HG02970 (cell line): ENCODE data around the gene ZNF677.
"Not testable (repeated sequence)": the region's sequence is repeated elsewhere in the genome, so short reads cannot be mapped to it uniquely, and the experiment has no call there.

ENCODE experiments used
- ATAC-seq: cut with Tn5 transposase; IDR thresholded peaks from one replicate; pipeline ENCODE4 v1.9.1; 2021; ENCODE audit warnings: mild to moderate bottlenecking, moderate library complexity, moderate number of reproducible peaks; ENCODE audit not compliant: unreplicated experiment, low FRiP score

The ZNF677 gene

DNA sequence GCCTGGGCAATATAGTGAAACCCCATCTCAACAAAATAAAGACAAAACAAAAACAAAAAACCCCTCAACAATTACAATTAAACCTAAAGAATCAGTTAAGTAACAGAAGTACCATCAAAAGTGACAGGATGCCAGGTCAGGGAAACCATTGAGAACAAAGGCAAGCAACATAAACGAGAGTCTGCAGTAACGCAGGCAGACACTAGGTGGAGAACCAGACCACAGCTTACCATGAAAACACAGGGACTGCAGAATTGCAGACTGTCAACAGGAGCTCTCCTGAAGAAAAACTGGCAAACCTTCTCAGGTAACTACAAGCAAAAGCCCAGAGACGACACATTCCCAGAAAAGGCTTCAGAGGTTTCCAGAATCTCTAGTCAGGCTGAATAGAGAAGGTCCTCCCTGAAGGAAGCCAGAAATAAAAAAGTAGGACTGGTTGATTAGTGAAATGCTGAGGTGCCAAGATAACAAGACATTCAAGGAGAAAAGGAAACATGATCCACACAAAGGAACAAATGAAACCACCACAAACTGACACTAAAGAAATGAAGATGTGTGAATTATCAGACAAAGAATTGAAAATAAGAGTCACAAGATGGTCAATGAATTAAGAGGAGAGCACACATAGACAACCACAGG, 59.3 kb downstream of the ZNF677 start:
- no peak for ATAC-seq

DNA sequence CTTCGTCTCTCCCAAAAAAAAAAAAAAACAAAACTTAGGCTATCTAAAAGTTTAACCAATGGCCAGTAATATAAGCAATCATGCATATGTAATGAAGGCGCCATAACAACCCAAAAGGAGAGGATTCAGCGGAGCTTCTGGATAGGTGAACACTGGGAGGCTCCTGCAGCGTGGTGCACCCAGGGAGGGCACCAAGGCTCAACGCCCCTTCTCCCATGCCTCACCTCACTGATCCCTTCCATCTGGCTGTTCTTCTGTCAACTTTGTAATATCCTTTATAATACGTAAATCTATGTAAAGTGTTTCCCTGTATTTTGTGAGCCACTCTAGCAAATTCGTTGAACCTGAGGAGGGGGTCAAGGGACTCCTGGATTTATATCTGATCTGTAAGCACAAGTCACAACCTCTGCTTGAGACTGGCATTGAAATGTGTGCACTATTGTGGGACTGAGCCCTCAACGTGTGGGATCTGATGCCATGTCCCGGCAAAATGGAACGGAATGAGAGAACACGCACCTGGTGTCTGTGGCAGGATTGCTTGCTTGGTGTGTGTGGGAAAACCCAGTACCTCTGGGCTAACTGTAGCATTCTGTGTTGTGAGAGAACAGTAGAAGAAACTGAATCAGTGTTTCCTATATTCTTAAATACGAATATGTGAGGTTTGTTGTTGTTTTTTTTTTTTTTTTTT, 61.0 kb downstream of the ZNF677 start:
- ATAC-seq, result no peak

DNA sequence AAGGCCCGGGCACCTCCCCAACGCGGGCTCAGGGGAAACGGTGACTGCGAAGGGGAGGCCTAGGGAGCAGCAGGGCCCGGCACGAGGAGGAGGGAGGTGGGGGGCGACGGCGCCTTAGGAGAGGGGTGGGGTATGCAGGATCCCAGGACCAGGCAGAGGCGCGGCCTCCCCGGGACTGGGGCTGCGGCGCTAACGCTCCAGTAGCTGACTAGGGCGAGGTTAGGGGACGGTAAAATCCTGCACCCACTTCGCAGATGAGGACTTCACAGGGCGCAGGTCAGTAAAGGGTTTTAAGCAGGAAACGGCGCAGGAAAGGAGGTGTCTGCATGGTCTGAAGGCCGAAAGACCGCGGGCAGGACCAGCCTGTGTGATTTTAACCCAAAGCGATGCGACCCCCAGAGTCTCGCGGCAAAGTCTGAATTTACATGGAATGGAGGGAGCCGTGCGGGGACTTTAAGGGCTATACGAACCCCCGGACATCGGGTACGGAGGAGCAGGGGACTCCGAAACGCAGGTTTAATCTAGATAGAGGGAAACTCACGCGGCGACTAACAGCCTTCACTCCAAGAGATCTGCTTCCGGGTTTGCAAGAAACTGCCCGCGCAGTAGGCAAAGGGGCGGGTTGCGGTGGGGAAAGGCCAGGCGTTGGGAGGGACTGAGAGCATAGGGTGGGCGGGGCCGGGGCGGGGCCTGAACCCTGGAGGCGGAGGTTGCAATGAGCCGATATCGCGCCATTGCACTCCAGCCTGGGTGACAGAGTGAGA, 61.7 kb downstream of the ZNF677 start, which contains the start of gene ZNF665:
Gene ZNF665 (minus strand): TSS at position 588 of the 764 bp plus-strand sequence. CDS start 10,460 bp downstream, outside the sequence.
- ATAC-seq, result no peak

DNA sequence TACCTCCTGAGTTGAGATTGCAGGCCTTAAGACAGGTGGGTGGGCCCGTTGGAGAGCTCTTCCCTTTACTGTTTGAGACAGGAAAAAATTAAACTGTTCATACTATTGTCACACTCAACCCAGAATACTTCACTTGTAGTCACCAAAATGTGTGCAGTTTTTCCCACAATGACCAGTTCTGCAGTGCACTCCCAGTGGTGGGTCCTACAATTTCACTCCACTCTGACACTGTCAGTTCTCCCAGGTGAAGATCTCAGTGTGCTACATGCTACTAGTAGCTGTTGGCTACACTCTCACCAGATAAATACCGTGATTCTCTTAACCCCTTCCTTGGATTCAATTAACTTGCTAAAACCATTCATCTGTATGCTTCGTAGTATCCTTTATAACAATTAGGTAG, 64.4 kb downstream of the ZNF677 start:
- ATAC-seq, result no peak

DNA sequence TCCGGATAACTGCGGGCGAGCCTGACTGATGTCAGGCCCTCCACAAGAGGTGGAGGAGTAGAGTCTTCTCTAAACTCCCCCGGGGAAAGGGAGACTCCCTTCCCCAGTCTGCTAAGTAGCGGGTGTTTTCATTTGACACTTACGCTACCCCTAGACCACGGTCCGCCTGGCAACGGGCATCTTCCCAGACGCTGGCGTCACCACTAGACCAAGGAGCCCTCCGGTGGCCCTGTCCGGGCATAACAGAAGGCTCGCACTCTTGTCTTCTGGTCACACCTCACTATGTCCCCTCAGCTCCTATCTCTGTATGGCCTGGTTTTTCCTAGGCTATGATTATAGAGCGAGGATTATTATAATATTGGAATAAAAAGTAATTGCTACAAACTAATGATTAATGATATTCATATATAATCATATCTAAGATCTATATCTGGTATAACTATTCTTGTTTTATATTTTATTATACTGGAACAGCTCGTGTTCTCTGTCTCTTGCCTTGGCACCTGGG, 64.9 kb downstream of the ZNF677 start:
- ATAC-seq, result not testable (repeated sequence)
